ENCODE measurements around the gene SDC3. TPM values are rescaled to one million over a fixed set of nuclear protein-coding genes. Genes with fewer than 3 reads are reported as not detected.

SDC3 gene
- total RNA-seq, 1 experiment from 2014 or later: 3.7 TPM

- Mint-ChIP-seq H3K36me3 (ENCODE audit: insufficient read depth, unreplicated experiment) (peaks cover 5% of the 10 kb centered on the region), H3K27ac (ENCODE audit: unreplicated experiment) (no peak overlapping the region), H3K27me3 (ENCODE audit: insufficient read depth, unreplicated experiment) (peaks cover 16% of the 10 kb centered on the region), H3K4me1 (ENCODE audit: low read depth, unreplicated experiment) (no peaks in the 10 kb centered on the region), H3K4me3 (ENCODE audit: unreplicated experiment) (no peak overlapping the region), H3K9me3 (ENCODE audit: unreplicated experiment) (no peaks in the 10 kb centered on the region)
- intact Hi-C loops (cut with micrococcal nuclease; ENCODE audit: unreplicated experiment): no loop called here
- no TSS peak for BruUV-seq (replicated peaks)
- H3K27me3 ChIP-seq (replicated peaks; ENCODE audit: control insufficient read depth, insufficient read depth, low read length): no peaks in the 10 kb centered on the region; the same call in 1 of the 2 replicates
- TF ChIP-seq, protein P1, sequence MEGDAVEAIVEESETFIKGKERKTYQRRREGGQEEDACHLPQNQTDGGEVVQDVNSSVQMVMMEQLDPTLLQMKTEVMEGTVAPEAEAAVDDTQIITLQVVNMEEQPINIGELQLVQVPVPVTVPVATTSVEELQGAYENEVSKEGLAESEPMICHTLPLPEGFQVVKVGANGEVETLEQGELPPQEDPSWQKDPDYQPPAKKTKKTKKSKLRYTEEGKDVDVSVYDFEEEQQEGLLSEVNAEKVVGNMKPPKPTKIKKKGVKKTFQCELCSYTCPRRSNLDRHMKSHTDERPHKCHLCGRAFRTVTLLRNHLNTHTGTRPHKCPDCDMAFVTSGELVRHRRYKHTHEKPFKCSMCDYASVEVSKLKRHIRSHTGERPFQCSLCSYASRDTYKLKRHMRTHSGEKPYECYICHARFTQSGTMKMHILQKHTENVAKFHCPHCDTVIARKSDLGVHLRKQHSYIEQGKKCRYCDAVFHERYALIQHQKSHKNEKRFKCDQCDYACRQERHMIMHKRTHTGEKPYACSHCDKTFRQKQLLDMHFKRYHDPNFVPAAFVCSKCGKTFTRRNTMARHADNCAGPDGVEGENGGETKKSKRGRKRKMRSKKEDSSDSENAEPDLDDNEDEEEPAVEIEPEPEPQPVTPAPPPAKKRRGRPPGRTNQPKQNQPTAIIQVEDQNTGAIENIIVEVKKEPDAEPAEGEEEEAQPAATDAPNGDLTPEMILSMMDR (IDR thresholded peaks at IDR 0.05; ENCODE audit: insufficient read depth in 1 of 2, low read depth in 1 of 2, low read length in 1 of 2, severe bottlenecking in 1 of 2, unreplicated experiment in 1 of 2): no peak
- no peaks in the 10 kb centered on the region for H3K4me1 ChIP-seq
- H3K4me3 ChIP-seq (ENCODE audit: low read depth, low read length): no peak overlapping the region
- H3K9me3 ChIP-seq: no peaks in the 10 kb centered on the region
- H3K36me3 ChIP-seq (ENCODE audit: control insufficient read depth, insufficient read depth, low read length): no peaks in the 10 kb centered on the region
- ChIA-PET CTCF (no interaction called here), POLR2A (no interaction called here)
- no peak for DNase-seq
Observed at GRCh38 chr1:30846587-30846986, 62.0 kb downstream of the SDC3 start.

GRCh38 chr1:30845904-30846290 lies 62.7 kb downstream of the SDC3 start:
- Mint-ChIP-seq H3K4me3 (ENCODE audit: unreplicated experiment) (no peak overlapping the region), H3K27me3 (ENCODE audit: insufficient read depth, unreplicated experiment) (peaks cover 19% of the 10 kb centered on the region), H3K36me3 (ENCODE audit: insufficient read depth, unreplicated experiment) (peaks cover 5% of the 10 kb centered on the region), H3K27ac (ENCODE audit: unreplicated experiment) (no peak overlapping the region), H3K4me1 (ENCODE audit: low read depth, unreplicated experiment) (no peaks in the 10 kb centered on the region), H3K9me3 (ENCODE audit: unreplicated experiment) (no peaks in the 10 kb centered on the region)
- intact Hi-C loops (cut with micrococcal nuclease; ENCODE audit: unreplicated experiment): no loop called here
- no TSS peak for BruUV-seq (replicated peaks)
- ChIA-PET CTCF (no interaction called here), POLR2A (no interaction called here)
- no peak for DNase-seq
- Histone ChIP-seq H3K4me3 (ENCODE audit: low read depth, low read length) (no peak overlapping the region), H3K4me1 (no peaks in the 10 kb centered on the region), H3K36me3 (ENCODE audit: control insufficient read depth, insufficient read depth, low read length) (no peaks in the 10 kb centered on the region), H3K27me3 (replicated peaks; ENCODE audit: control insufficient read depth, insufficient read depth, low read length) (no peaks in the 10 kb centered on the region; the same call in 1 of the 2 replicates), H3K9me3 (no peaks in the 10 kb centered on the region)
- TF ChIP-seq, protein P1 (IDR thresholded peaks at IDR 0.05; ENCODE audit: insufficient read depth in 1 of 2, low read depth in 1 of 2, low read length in 1 of 2, severe bottlenecking in 1 of 2, unreplicated experiment in 1 of 2): peak in 1 of 2 experiments; percentile 14

DNA sequence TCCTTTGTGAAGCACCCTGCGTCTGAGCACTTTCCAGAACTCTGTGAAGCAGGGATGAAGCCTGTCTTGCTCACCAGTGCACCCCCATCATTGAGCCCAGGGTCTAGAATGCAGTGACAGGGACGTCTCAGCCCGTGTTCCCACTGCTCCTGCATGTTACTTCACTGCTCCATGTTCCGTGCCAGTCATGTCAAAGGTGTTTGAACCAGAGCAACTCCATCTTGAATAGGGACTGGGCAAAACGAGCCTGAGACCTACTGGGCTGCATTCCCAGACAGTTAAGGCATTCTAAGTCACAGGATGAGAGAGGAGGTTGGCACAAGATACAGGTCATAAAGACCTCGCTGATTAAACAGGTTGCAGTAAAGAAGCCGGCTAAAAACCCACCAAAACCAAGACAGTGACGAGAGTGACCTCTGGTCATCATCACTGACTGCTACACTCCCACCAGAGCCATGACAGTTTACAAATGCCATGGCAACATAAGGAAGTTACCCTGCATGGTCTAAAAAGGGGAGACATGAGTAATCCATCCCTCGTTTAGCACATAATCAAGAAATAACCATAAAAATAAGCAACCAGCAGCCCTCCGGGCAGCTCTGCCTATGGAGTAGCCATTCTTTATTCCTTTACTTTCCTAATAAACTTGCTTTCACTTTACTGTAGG lies 63.2 kb downstream of the SDC3 start:
- BruUV-seq (replicated peaks): no TSS peak
- peaks cover 5% of the 10 kb centered on the region for H3K36me3 Mint-ChIP-seq (ENCODE audit: insufficient read depth, unreplicated experiment)
- ChIA-PET POLR2A (no interaction called here), CTCF (no interaction called here)
- H3K27ac Mint-ChIP-seq (ENCODE audit: unreplicated experiment): no peak overlapping the region
- H3K4me3 Mint-ChIP-seq (ENCODE audit: unreplicated experiment): no peak overlapping the region
- no peaks in the 10 kb centered on the region for H3K36me3 ChIP-seq (ENCODE audit: control insufficient read depth, insufficient read depth, low read length)
- TF ChIP-seq, protein P1 (IDR thresholded peaks at IDR 0.05; ENCODE audit: insufficient read depth in 1 of 2, low read depth in 1 of 2, low read length in 1 of 2, severe bottlenecking in 1 of 2, unreplicated experiment in 1 of 2): no peak
- no peaks in the 10 kb centered on the region; the same call in 1 of the 2 replicates for H3K27me3 ChIP-seq (replicated peaks; ENCODE audit: control insufficient read depth, insufficient read depth, low read length)
- no peaks in the 10 kb centered on the region for H3K4me1 Mint-ChIP-seq (ENCODE audit: low read depth, unreplicated experiment)
- intact Hi-C loops (cut with micrococcal nuclease; ENCODE audit: unreplicated experiment): no loop called here
- H3K27me3 Mint-ChIP-seq (ENCODE audit: insufficient read depth, unreplicated experiment): peaks cover 19% of the 10 kb centered on the region
- no peaks in the 10 kb centered on the region for H3K9me3 ChIP-seq
- H3K4me1 ChIP-seq: no peaks in the 10 kb centered on the region
- no peak for DNase-seq
- H3K4me3 ChIP-seq (ENCODE audit: low read depth, low read length): no peak overlapping the region
- no peaks in the 10 kb centered on the region for H3K9me3 Mint-ChIP-seq (ENCODE audit: unreplicated experiment)
